Mesenchymal stem cell (in vitro differentiated cells and primary cell): ENCODE results near the gene VENTX.

ENCODE experiments used
- DNase-seq: peaks from one replicate; pipeline ENCODE4 v3.0.0-alpha.2; 2013
- H2AFZ ChIP-seq: one replicate; pipeline ENCODE4 v1.6.1; 2013; ENCODE audit warnings: low read depth, mild to moderate bottlenecking, control low read depth, inconsistent platforms, low read length, moderate library complexity
- H2AK5ac ChIP-seq: 2 replicates; pipeline ENCODE4 v1.6.1; 2013; ENCODE audit warnings: low read length, moderate library complexity, mild to moderate bottlenecking, inconsistent platforms; ENCODE audit not compliant: severe bottlenecking
- H2BK120ac ChIP-seq: one replicate; pipeline ENCODE4 v1.6.1; 2013; ENCODE audit warnings: low read depth, mild to moderate bottlenecking, inconsistent platforms, low read length, moderate library complexity
- H2BK12ac ChIP-seq, 2 experiments: one replicate each; pipeline ENCODE4 v1.6.1; 2013; ENCODE audit warnings: inconsistent platforms in 2 of 2, low read length in 2 of 2, mild to moderate bottlenecking in 2 of 2, moderate library complexity in 2 of 2, control low read depth in 1 of 2
- H2BK15ac ChIP-seq: one replicate; pipeline ENCODE4 v1.6.1; 2013; ENCODE audit warnings: mild to moderate bottlenecking, low read depth, inconsistent platforms; ENCODE audit not compliant: poor library complexity, severe bottlenecking
- H2BK5ac ChIP-seq: 2 replicates; pipeline ENCODE4 v1.6.1; 2013; ENCODE audit warnings: low read depth, mild to moderate bottlenecking, low read length, control low read depth, inconsistent platforms; ENCODE audit not compliant: poor library complexity, severe bottlenecking
- H3K14ac ChIP-seq, 2 experiments: one replicate each; pipeline ENCODE4 v1.6.1; 2013; ENCODE audit warnings: inconsistent platforms in 2 of 2, low read length in 2 of 2, control low read depth in 1 of 2, mild to moderate bottlenecking in 1 of 2, moderate library complexity in 1 of 2
- H3K18ac ChIP-seq, 2 experiments: one replicate each; pipeline ENCODE4 v1.6.1; 2013; ENCODE audit warnings: inconsistent platforms in 2 of 2, low read length in 2 of 2, control low read depth in 1 of 2, low read depth in 1 of 2, mild to moderate bottlenecking in 1 of 2
- H3K23ac ChIP-seq, 2 experiments: one replicate each; pipeline ENCODE4 v1.6.1; 2013; ENCODE audit warnings: inconsistent platforms in 2 of 2, low read length in 2 of 2, mild to moderate bottlenecking in 2 of 2, moderate library complexity in 2 of 2, control low read depth in 1 of 2
- H3K27ac ChIP-seq: 2 replicates; pipeline ENCODE4 v1.5.1; 2013; ENCODE audit warnings: mild to moderate bottlenecking, moderate library complexity, low read length, control low read depth, inconsistent platforms; ENCODE audit not compliant: poor library complexity, severe bottlenecking
- H3K27me3 ChIP-seq, 2 experiments: 2 replicates each; pipeline versions ENCODE4 v1.6.1 to v1.7.0; 2013; ENCODE audit warnings: low read length in 2 of 2, mild to moderate bottlenecking in 2 of 2, moderate library complexity in 2 of 2, control low read depth in 1 of 2, inconsistent platforms in 1 of 2; ENCODE audit not compliant: control insufficient read depth in 1 of 2, insufficient read depth in 1 of 2
- H3K36me3 ChIP-seq, 2 experiments: 2 replicates each; pipeline versions ENCODE4 v1.6.1 to v1.7.0; 2013; ENCODE audit warnings: low read length in 2 of 2, control low read depth in 1 of 2, inconsistent platforms in 1 of 2, low read depth in 1 of 2, mild to moderate bottlenecking in 1 of 2; ENCODE audit not compliant: insufficient read depth in 2 of 2, control insufficient read depth in 1 of 2
- H3K4ac ChIP-seq, 2 experiments: one replicate each; pipeline ENCODE4 v1.6.1; 2013; ENCODE audit warnings: inconsistent platforms in 2 of 2, low read length in 2 of 2, mild to moderate bottlenecking in 2 of 2, moderate library complexity in 2 of 2, control low read depth in 1 of 2, low read depth in 1 of 2
- H3K4me1 ChIP-seq: 2 replicates; pipeline ENCODE4 v1.6.1; 2013; ENCODE audit warnings: low read depth, low read length, control low read depth; ENCODE audit not compliant: control insufficient read depth, insufficient read depth
- H3K4me2 ChIP-seq: 2 replicates; pipeline ENCODE4 v1.6.1; 2013; ENCODE audit warnings: low read length, mild to moderate bottlenecking, inconsistent platforms; ENCODE audit not compliant: poor library complexity, severe bottlenecking
- H3K4me3 ChIP-seq, 2 experiments: 2 replicates each; pipeline versions ENCODE4 v1.5.1 to v1.7.0; 2013; ENCODE audit warnings: low read length in 2 of 2, mild to moderate bottlenecking in 2 of 2, control low read depth in 1 of 2, low read depth in 1 of 2; ENCODE audit not compliant: insufficient read depth in 1 of 2
- H3K79me1 ChIP-seq: replicated peaks from 2 replicates; pipeline ENCODE4 v1.6.1; 2013; ENCODE audit warnings: mild to moderate bottlenecking, control low read depth, low read length, inconsistent platforms; ENCODE audit not compliant: poor library complexity, severe bottlenecking
- H3K9ac ChIP-seq: 2 replicates; pipeline ENCODE4 v1.7.0; 2013; ENCODE audit warnings: mild to moderate bottlenecking, low read length, moderate library complexity
- H3K9me3 ChIP-seq: 2 replicates; pipeline ENCODE4 v1.7.0; 2013; ENCODE audit warnings: mild to moderate bottlenecking, low read length; ENCODE audit not compliant: control insufficient read depth
- H4K8ac ChIP-seq: one replicate; pipeline ENCODE4 v1.6.1; 2013; ENCODE audit warnings: inconsistent platforms, mild to moderate bottlenecking, low read length, moderate library complexity
- H4K91ac ChIP-seq: one replicate; pipeline ENCODE4 v1.6.1; 2013; ENCODE audit warnings: mild to moderate bottlenecking, low read length, inconsistent platforms
- WGBS: methylation state at CpG from one replicate; pipeline ENCODE4 v1.1.7; 2013; ENCODE audit warnings: mixed read lengths; 5-methylcytosine and 5-hydroxymethylcytosine counted together

The VENTX gene

GRCh38 chr10:133197786-133198185 is 39.9 kb upstream of the VENTX start:
- H3K18ac ChIP-seq: no peak overlapping the region
- H3K4ac ChIP-seq: no peak overlapping the region
- no peak overlapping the region for H3K23ac ChIP-seq
- H2BK15ac ChIP-seq: no peak overlapping the region
- no peak overlapping the region for H4K91ac ChIP-seq
- H2AK5ac ChIP-seq: no peak overlapping the region
- H3K4me1 ChIP-seq: peaks cover 3% of the 10 kb centered on the region
- H3K4me3 ChIP-seq: peak overlapping the region in 1 of 2 experiments; percentile 26
- H3K79me1 ChIP-seq: no peaks in the 10 kb centered on the region
- H3K4me2 ChIP-seq: no peak overlapping the region
- 83% methylated on average over 7 of the region's 9 CpGs for WGBS
- no peak overlapping the region for H2BK12ac ChIP-seq
- H2AFZ ChIP-seq: no peak overlapping the region
- H2BK120ac ChIP-seq: no peak overlapping the region
- DNase-seq: no peak
- H3K9me3 ChIP-seq: no peaks in the 10 kb centered on the region
- H3K27me3 ChIP-seq: peaks cover 0 to 6% of the 10 kb centered on the region in 2 experiments
- no peak overlapping the region for H3K14ac ChIP-seq
- no peak overlapping the region for H2BK5ac ChIP-seq
- H4K8ac ChIP-seq: no peak overlapping the region
- no peak overlapping the region for H3K27ac ChIP-seq
- no peak overlapping the region for H3K9ac ChIP-seq
- no peaks in the 10 kb centered on the region for H3K36me3 ChIP-seq

- no peak overlapping the region for H3K27ac ChIP-seq
- no peak overlapping the region for H3K14ac ChIP-seq
- peak overlapping the region in 1 of 2 experiments; percentile 26 for H3K4me3 ChIP-seq
Observed at GRCh38 chr10:133198206-133198605, 39.4 kb upstream of the VENTX start.

GRCh38 chr10:133198621-133199487 is 38.8 kb upstream of the VENTX start:
- Histone ChIP-seq H3K14ac (no peak overlapping the region), H2BK15ac (no peak overlapping the region), H3K4me2 (no peak overlapping the region), H2AK5ac (no peak overlapping the region), H3K9ac (no peak overlapping the region), H3K18ac (no peak overlapping the region), H3K36me3 (no peaks in the 10 kb centered on the region), H3K27me3 (peaks cover 0 to 6% of the 10 kb centered on the region in 2 experiments), H2BK12ac (no peak overlapping the region), H2BK5ac (no peak overlapping the region), H3K9me3 (no peaks in the 10 kb centered on the region), H3K79me1 (no peaks in the 10 kb centered on the region), H3K23ac (no peak overlapping the region), H4K91ac (no peak overlapping the region), H3K4me1 (peaks cover 3% of the 10 kb centered on the region), H3K4me3 (no peak overlapping the region), H2AFZ (no peak overlapping the region), H4K8ac (no peak overlapping the region), H2BK120ac (no peak overlapping the region), H3K27ac (no peak overlapping the region), H3K4ac (no peak overlapping the region)
- no peak for DNase-seq
- WGBS: 89% methylated on average over 49 of the region's 54 CpGs

More at GRCh38 chr10:133198206-133198605, 39.4 kb upstream of the VENTX start:
- Histone ChIP-seq H3K36me3 (no peaks in the 10 kb centered on the region), H2BK15ac (no peak overlapping the region), H2BK5ac (no peak overlapping the region), H3K4me1 (peaks cover 3% of the 10 kb centered on the region), H3K4me2 (no peak overlapping the region), H2AK5ac (no peak overlapping the region), H3K27me3 (peaks cover 0 to 6% of the 10 kb centered on the region in 2 experiments), H2BK120ac (no peak overlapping the region), H3K23ac (no peak overlapping the region), H3K79me1 (no peaks in the 10 kb centered on the region), H3K18ac (no peak overlapping the region), H2BK12ac (no peak overlapping the region), H3K9me3 (no peaks in the 10 kb centered on the region), H2AFZ (no peak overlapping the region), H3K4ac (no peak overlapping the region), H4K91ac (no peak overlapping the region), H4K8ac (no peak overlapping the region), H3K9ac (no peak overlapping the region)
- DNase-seq: no peak
- 95% methylated on average over 26 of the region's 26 CpGs for WGBS

- no peak overlapping the region for H3K23ac ChIP-seq
- H3K18ac ChIP-seq: no peak overlapping the region
- peak overlapping the region; percentile 50 for H4K8ac ChIP-seq
- H2AFZ ChIP-seq: no peak overlapping the region
- no peak overlapping the region for H4K91ac ChIP-seq
- H3K4ac ChIP-seq: no peak overlapping the region
- H3K9ac ChIP-seq: no peak overlapping the region
- no peak overlapping the region for H2BK5ac ChIP-seq
- no peak overlapping the region for H2BK12ac ChIP-seq
- H2BK120ac ChIP-seq: no peak overlapping the region
- no peaks in the 10 kb centered on the region for H3K36me3 ChIP-seq
- peaks cover 3% of the 10 kb centered on the region for H3K4me1 ChIP-seq
- H2BK15ac ChIP-seq: no peak overlapping the region
- peaks cover 0 to 3% of the 10 kb centered on the region in 2 experiments for H3K27me3 ChIP-seq
- no peaks in the 10 kb centered on the region for H3K9me3 ChIP-seq
- no peak overlapping the region for H2AK5ac ChIP-seq
- no peak overlapping the region for H3K14ac ChIP-seq
- H3K4me3 ChIP-seq: no peak overlapping the region
- H3K27ac ChIP-seq: no peak overlapping the region
- H3K4me2 ChIP-seq: no peak overlapping the region
- H3K79me1 ChIP-seq: no peaks in the 10 kb centered on the region
- no peak for DNase-seq
- 87% methylated on average over 11 of the region's 13 CpGs for WGBS
Observed at GRCh38 chr10:133199488-133199885, 38.2 kb upstream of the VENTX start.
